GM21737 (cell line): ENCODE results near the gene KEL.

ENCODE experiments used
- ATAC-seq: cut with Tn5 transposase; IDR thresholded peaks from one replicate; pipeline ENCODE4 v1.9.1; 2021; ENCODE audit warnings: mild to moderate bottlenecking, moderate library complexity; ENCODE audit not compliant: unreplicated experiment

Gene KEL

GRCh38 chr7:142963993-142964392, 1.8 kb upstream of the KEL start:
- ATAC-seq: no peak

- ATAC-seq: no peak
These were observed 828 bp upstream of the KEL start for GRCh38 chr7:142962991-142963390.

- ATAC-seq: no peak
These were observed 579 bp downstream of the KEL start for GRCh38 chr7:142961595-142961972.

GRCh38 chr7:142960955-142961512, 1.1 kb downstream of the KEL start:
- ATAC-seq: no peak

- ATAC-seq: no peak
These were observed 3.0 kb downstream of the KEL start for GRCh38 chr7:142959202-142959601.

GRCh38 chr7:142957723-142958122, 4.4 kb downstream of the KEL start:
- no peak for ATAC-seq

- no peak for ATAC-seq
These were observed 5.1 kb downstream of the KEL start for GRCh38 chr7:142956951-142957623.

- no peak for ATAC-seq
These were observed 7.4 kb downstream of the KEL start for GRCh38 chr7:142954680-142955268.

GRCh38 chr7:142950235-142950634, 11.9 kb downstream of the KEL start:
- ATAC-seq: no peak

GRCh38 chr7:142948603-142949002, 13.6 kb downstream of the KEL start:
- no peak for ATAC-seq

- ATAC-seq: no peak
These were observed 17.2 kb downstream of the KEL start for GRCh38 chr7:142945001-142945400.

GRCh38 chr7:142943706-142944268, 18.4 kb downstream of the KEL start:
- ATAC-seq: no peak

GRCh38 chr7:142942746-142943145, 19.4 kb downstream of the KEL start:
- ATAC-seq: no peak

GRCh38 chr7:142941541-142941940, 20.6 kb downstream of the KEL start:
- ATAC-seq: no peak

- ATAC-seq: no peak
These were observed 21.1 kb downstream of the KEL start for GRCh38 chr7:142940966-142941535.

GRCh38 chr7:142939226-142939910, 22.8 kb downstream of the KEL start, which contains the start of gene LLCFC1:
LLCFC1 (plus strand) TSS chr7:142939484; CDS start chr7:142939622, 138 bp downstream.
- ATAC-seq: no peak

GRCh38 chr7:142938611-142939010, 23.6 kb downstream of the KEL start:
- ATAC-seq: no peak

- no peak for ATAC-seq
These were observed 26.1 kb downstream of the KEL start for GRCh38 chr7:142935941-142936565.

- no peak for ATAC-seq
These were observed 28.1 kb downstream of the KEL start for GRCh38 chr7:142934056-142934455.

GRCh38 chr7:142933624-142934023, 28.5 kb downstream of the KEL start, which contains the start of gene TRPV5:
TRPV5 (minus strand) TSS chr7:142933746; CDS start chr7:142933459, 287 bp downstream.
- ATAC-seq: no peak

GRCh38 chr7:142933092-142933475, 29.1 kb downstream of the KEL start:
- ATAC-seq: no peak
